Mesenchymal stem cell (in vitro differentiated cells and primary cell): Measurements from ENCODE around the gene EFHD1.

Experiments
- DNase-seq: peaks from one replicate; pipeline ENCODE4 v3.0.0-alpha.2; 2013
- H2AFZ ChIP-seq: one replicate; pipeline ENCODE4 v1.6.1; 2013; ENCODE audit warnings: low read depth, mild to moderate bottlenecking, control low read depth, inconsistent platforms, low read length, moderate library complexity
- H2AK5ac ChIP-seq: 2 replicates; pipeline ENCODE4 v1.6.1; 2013; ENCODE audit warnings: low read length, moderate library complexity, mild to moderate bottlenecking, inconsistent platforms; ENCODE audit not compliant: severe bottlenecking
- H2BK120ac ChIP-seq: one replicate; pipeline ENCODE4 v1.6.1; 2013; ENCODE audit warnings: low read depth, mild to moderate bottlenecking, inconsistent platforms, low read length, moderate library complexity
- H2BK12ac ChIP-seq, 2 experiments: one replicate each; pipeline ENCODE4 v1.6.1; 2013; ENCODE audit warnings: inconsistent platforms in 2 of 2, low read length in 2 of 2, mild to moderate bottlenecking in 2 of 2, moderate library complexity in 2 of 2, control low read depth in 1 of 2
- H2BK15ac ChIP-seq: one replicate; pipeline ENCODE4 v1.6.1; 2013; ENCODE audit warnings: mild to moderate bottlenecking, low read depth, inconsistent platforms; ENCODE audit not compliant: poor library complexity, severe bottlenecking
- H2BK5ac ChIP-seq: 2 replicates; pipeline ENCODE4 v1.6.1; 2013; ENCODE audit warnings: low read depth, mild to moderate bottlenecking, low read length, control low read depth, inconsistent platforms; ENCODE audit not compliant: poor library complexity, severe bottlenecking
- H3K14ac ChIP-seq, 2 experiments: one replicate each; pipeline ENCODE4 v1.6.1; 2013; ENCODE audit warnings: inconsistent platforms in 2 of 2, low read length in 2 of 2, control low read depth in 1 of 2, mild to moderate bottlenecking in 1 of 2, moderate library complexity in 1 of 2
- H3K18ac ChIP-seq, 2 experiments: one replicate each; pipeline ENCODE4 v1.6.1; 2013; ENCODE audit warnings: inconsistent platforms in 2 of 2, low read length in 2 of 2, control low read depth in 1 of 2, low read depth in 1 of 2, mild to moderate bottlenecking in 1 of 2
- H3K23ac ChIP-seq, 2 experiments: one replicate each; pipeline ENCODE4 v1.6.1; 2013; ENCODE audit warnings: inconsistent platforms in 2 of 2, low read length in 2 of 2, mild to moderate bottlenecking in 2 of 2, moderate library complexity in 2 of 2, control low read depth in 1 of 2
- H3K27ac ChIP-seq: 2 replicates; pipeline ENCODE4 v1.5.1; 2013; ENCODE audit warnings: mild to moderate bottlenecking, moderate library complexity, low read length, control low read depth, inconsistent platforms; ENCODE audit not compliant: poor library complexity, severe bottlenecking
- H3K27me3 ChIP-seq, 2 experiments: 2 replicates each; pipeline versions ENCODE4 v1.6.1 to v1.7.0; 2013; ENCODE audit warnings: low read length in 2 of 2, mild to moderate bottlenecking in 2 of 2, moderate library complexity in 2 of 2, control low read depth in 1 of 2, inconsistent platforms in 1 of 2; ENCODE audit not compliant: control insufficient read depth in 1 of 2, insufficient read depth in 1 of 2
- H3K36me3 ChIP-seq, 2 experiments: 2 replicates each; pipeline versions ENCODE4 v1.6.1 to v1.7.0; 2013; ENCODE audit warnings: low read length in 2 of 2, control low read depth in 1 of 2, inconsistent platforms in 1 of 2, low read depth in 1 of 2, mild to moderate bottlenecking in 1 of 2; ENCODE audit not compliant: insufficient read depth in 2 of 2, control insufficient read depth in 1 of 2
- H3K4ac ChIP-seq, 2 experiments: one replicate each; pipeline ENCODE4 v1.6.1; 2013; ENCODE audit warnings: inconsistent platforms in 2 of 2, low read length in 2 of 2, mild to moderate bottlenecking in 2 of 2, moderate library complexity in 2 of 2, control low read depth in 1 of 2, low read depth in 1 of 2
- H3K4me1 ChIP-seq: 2 replicates; pipeline ENCODE4 v1.6.1; 2013; ENCODE audit warnings: low read depth, low read length, control low read depth; ENCODE audit not compliant: control insufficient read depth, insufficient read depth
- H3K4me2 ChIP-seq: 2 replicates; pipeline ENCODE4 v1.6.1; 2013; ENCODE audit warnings: low read length, mild to moderate bottlenecking, inconsistent platforms; ENCODE audit not compliant: poor library complexity, severe bottlenecking
- H3K4me3 ChIP-seq, 2 experiments: 2 replicates each; pipeline versions ENCODE4 v1.5.1 to v1.7.0; 2013; ENCODE audit warnings: low read length in 2 of 2, mild to moderate bottlenecking in 2 of 2, control low read depth in 1 of 2, low read depth in 1 of 2; ENCODE audit not compliant: insufficient read depth in 1 of 2
- H3K79me1 ChIP-seq: replicated peaks from 2 replicates; pipeline ENCODE4 v1.6.1; 2013; ENCODE audit warnings: mild to moderate bottlenecking, control low read depth, low read length, inconsistent platforms; ENCODE audit not compliant: poor library complexity, severe bottlenecking
- H3K9ac ChIP-seq: 2 replicates; pipeline ENCODE4 v1.7.0; 2013; ENCODE audit warnings: mild to moderate bottlenecking, low read length, moderate library complexity
- H3K9me3 ChIP-seq: 2 replicates; pipeline ENCODE4 v1.7.0; 2013; ENCODE audit warnings: mild to moderate bottlenecking, low read length; ENCODE audit not compliant: control insufficient read depth
- H4K8ac ChIP-seq: one replicate; pipeline ENCODE4 v1.6.1; 2013; ENCODE audit warnings: inconsistent platforms, mild to moderate bottlenecking, low read length, moderate library complexity
- H4K91ac ChIP-seq: one replicate; pipeline ENCODE4 v1.6.1; 2013; ENCODE audit warnings: mild to moderate bottlenecking, low read length, inconsistent platforms
- WGBS: methylation state at CpG from one replicate; pipeline ENCODE4 v1.1.7; 2013; ENCODE audit warnings: mixed read lengths; 5-methylcytosine and 5-hydroxymethylcytosine counted together

The EFHD1 gene

GRCh38 chr2:232659359-232659758 lies 26.0 kb downstream of the EFHD1 start:
- H3K4ac ChIP-seq, result no peak overlapping the region
- no peak for DNase-seq
- H3K14ac ChIP-seq, result peak overlapping the region in 1 of 2 experiments; percentile 71
- no peak overlapping the region for H3K9ac ChIP-seq
- H3K9me3 ChIP-seq, result no peaks in the 10 kb centered on the region
- H3K36me3 ChIP-seq, result no peaks in the 10 kb centered on the region
- H3K79me1 ChIP-seq, result no peaks in the 10 kb centered on the region
- no peak overlapping the region for H3K4me2 ChIP-seq
- H4K8ac ChIP-seq, result no peak overlapping the region
- H2BK5ac ChIP-seq, result no peak overlapping the region
- WGBS, result 76% methylated on average over 1 of the region's 2 CpGs
- no peak overlapping the region for H3K23ac ChIP-seq
- H2AFZ ChIP-seq, result no peak overlapping the region
- H2BK120ac ChIP-seq, result no peak overlapping the region
- peaks cover 0 to 11% of the 10 kb centered on the region in 2 experiments for H3K27me3 ChIP-seq
- no peak overlapping the region for H2BK15ac ChIP-seq
- H3K4me1 ChIP-seq, result peaks cover 2% of the 10 kb centered on the region
- H3K27ac ChIP-seq, result no peak overlapping the region
- H2BK12ac ChIP-seq, result no peak overlapping the region
- H3K18ac ChIP-seq, result no peak overlapping the region
- no peak overlapping the region for H2AK5ac ChIP-seq
- H4K91ac ChIP-seq, result no peak overlapping the region
- no peak overlapping the region for H3K4me3 ChIP-seq

- H2AFZ ChIP-seq, result no peak overlapping the region
- no peak overlapping the region for H4K91ac ChIP-seq
- H4K8ac ChIP-seq, result no peak overlapping the region
- no peak overlapping the region for H2BK12ac ChIP-seq
- no peak overlapping the region for H2AK5ac ChIP-seq
- no peak overlapping the region for H3K4me2 ChIP-seq
- 95% methylated on average over 15 of the region's 16 CpGs for WGBS
- H3K14ac ChIP-seq, result no peak overlapping the region
- H3K18ac ChIP-seq, result no peak overlapping the region
- no peak overlapping the region for H3K4ac ChIP-seq
- no peak overlapping the region for H3K27ac ChIP-seq
- no peak overlapping the region for H2BK5ac ChIP-seq
- no peak overlapping the region for H3K9ac ChIP-seq
- H3K36me3 ChIP-seq, result no peaks in the 10 kb centered on the region
- no peak for DNase-seq
- no peaks in the 10 kb centered on the region for H3K9me3 ChIP-seq
- no peaks in the 10 kb centered on the region for H3K79me1 ChIP-seq
- H2BK120ac ChIP-seq, result no peak overlapping the region
- peaks cover 2% of the 10 kb centered on the region for H3K4me1 ChIP-seq
- no peak overlapping the region for H2BK15ac ChIP-seq
- no peak overlapping the region for H3K23ac ChIP-seq
- no peaks in the 10 kb centered on the region for H3K27me3 ChIP-seq
- H3K4me3 ChIP-seq, result no peak overlapping the region
Observed at GRCh38 chr2:232662486-232663260, 29.3 kb downstream of the EFHD1 start.

DNA sequence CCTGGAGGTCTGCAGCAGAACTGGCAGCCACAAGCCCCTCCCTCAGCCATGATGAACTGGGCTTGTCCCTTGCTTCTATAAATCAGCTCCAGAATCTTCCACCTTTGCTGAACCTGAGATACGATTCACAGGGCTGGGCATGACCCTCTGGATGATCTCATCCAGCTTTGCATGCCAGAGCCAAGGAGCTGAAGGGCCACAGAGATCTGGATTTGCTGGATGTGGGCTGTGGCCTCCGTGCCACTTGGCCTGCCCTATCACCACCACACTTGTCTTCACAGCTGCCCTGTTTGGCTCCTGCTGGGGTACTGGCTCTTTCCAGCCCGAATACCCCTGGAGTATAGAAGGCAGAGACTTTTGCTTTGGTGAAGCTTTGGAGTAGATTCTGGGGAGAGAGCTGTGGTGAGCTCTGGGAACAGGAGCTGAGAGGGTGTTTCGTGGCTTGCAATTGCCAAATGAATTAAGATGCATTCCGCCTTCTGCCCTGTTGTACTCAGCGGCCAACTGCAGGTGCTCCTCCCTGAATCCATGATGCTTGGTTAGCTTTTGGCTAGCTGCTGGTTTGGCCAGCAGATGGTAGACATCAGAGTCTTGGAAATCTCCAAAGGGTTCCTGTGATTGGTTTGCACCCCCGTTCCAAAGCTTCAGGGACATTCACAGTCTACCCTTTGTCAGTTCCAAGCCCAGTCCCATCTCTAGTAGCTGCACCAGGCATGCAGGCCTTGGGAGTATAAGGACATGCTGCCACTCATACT lies 32.8 kb downstream of the EFHD1 start:
- Histone ChIP-seq H3K4me3 (no peak overlapping the region), H3K23ac (no peak overlapping the region), H2AFZ (no peak overlapping the region), H3K4me1 (peaks cover 2% of the 10 kb centered on the region), H3K18ac (no peak overlapping the region), H2AK5ac (no peak overlapping the region), H3K4ac (no peak overlapping the region), H2BK12ac (no peak overlapping the region), H3K9ac (no peak overlapping the region), H2BK5ac (no peak overlapping the region), H4K91ac (no peak overlapping the region), H2BK15ac (no peak overlapping the region), H4K8ac (peak overlapping the region; percentile 47), H3K27me3 (no peaks in the 10 kb centered on the region), H3K9me3 (no peaks in the 10 kb centered on the region), H3K36me3 (no peaks in the 10 kb centered on the region), H3K14ac (no peak overlapping the region), H3K79me1 (no peaks in the 10 kb centered on the region), H3K27ac (no peak overlapping the region), H3K4me2 (no peak overlapping the region), H2BK120ac (no peak overlapping the region)
- no peak for DNase-seq
- WGBS, result 76% methylated on average over 7 of the region's 7 CpGs

DNA sequence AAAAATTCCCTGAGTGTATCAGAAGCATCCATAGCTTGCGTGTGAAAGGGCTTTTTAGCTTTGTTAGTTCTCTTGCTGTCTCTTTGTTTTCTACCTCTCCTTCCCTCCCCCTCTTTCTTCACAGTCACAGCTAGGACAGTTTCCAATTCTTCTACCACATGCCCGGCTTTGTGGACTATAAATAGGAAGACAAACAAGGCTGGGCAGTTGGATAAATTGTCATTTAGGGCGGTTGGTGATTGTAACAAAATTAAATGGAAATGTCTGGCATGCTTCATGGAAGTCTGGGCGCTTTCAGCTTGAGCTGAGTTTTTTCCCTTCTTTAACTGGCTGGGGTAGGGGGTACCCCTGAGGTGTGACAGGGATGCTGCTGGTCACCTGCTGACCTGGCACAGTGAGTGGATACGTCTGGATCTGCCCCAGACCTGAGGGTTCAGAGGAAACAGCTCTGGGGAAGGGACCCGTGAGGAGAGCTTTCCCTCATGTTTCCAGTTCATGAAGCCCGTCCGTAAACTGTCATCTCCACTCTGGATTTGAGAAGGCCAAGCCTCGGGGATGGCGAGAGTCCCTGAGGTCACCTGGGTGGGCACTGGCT lies 34.7 kb downstream of the EFHD1 start:
- DNase-seq, result no peak
- no peaks in the 10 kb centered on the region for H3K9me3 ChIP-seq
- no peak overlapping the region for H4K91ac ChIP-seq
- no peaks in the 10 kb centered on the region for H3K79me1 ChIP-seq
- no peak overlapping the region for H4K8ac ChIP-seq
- H3K4me2 ChIP-seq, result no peak overlapping the region
- H3K9ac ChIP-seq, result no peak overlapping the region
- no peak overlapping the region for H2AK5ac ChIP-seq
- no peak overlapping the region for H3K27ac ChIP-seq
- H3K14ac ChIP-seq, result no peak overlapping the region
- H2BK12ac ChIP-seq, result no peak overlapping the region
- no peak overlapping the region for H2BK15ac ChIP-seq
- H2BK5ac ChIP-seq, result no peak overlapping the region
- no peak overlapping the region for H3K4ac ChIP-seq
- no peak overlapping the region for H3K23ac ChIP-seq
- H3K36me3 ChIP-seq, result no peaks in the 10 kb centered on the region
- H3K4me3 ChIP-seq, result no peak overlapping the region
- no peaks in the 10 kb centered on the region for H3K4me1 ChIP-seq
- H2AFZ ChIP-seq, result no peak overlapping the region
- H3K27me3 ChIP-seq, result peaks cover 4 to 5% of the 10 kb centered on the region in 2 experiments
- H3K18ac ChIP-seq, result no peak overlapping the region
- 90% methylated on average over 7 of the region's 10 CpGs for WGBS
- H2BK120ac ChIP-seq, result no peak overlapping the region
